Measurements from ENCODE around the gene KLHL6.

The KLHL6 gene

DNA sequence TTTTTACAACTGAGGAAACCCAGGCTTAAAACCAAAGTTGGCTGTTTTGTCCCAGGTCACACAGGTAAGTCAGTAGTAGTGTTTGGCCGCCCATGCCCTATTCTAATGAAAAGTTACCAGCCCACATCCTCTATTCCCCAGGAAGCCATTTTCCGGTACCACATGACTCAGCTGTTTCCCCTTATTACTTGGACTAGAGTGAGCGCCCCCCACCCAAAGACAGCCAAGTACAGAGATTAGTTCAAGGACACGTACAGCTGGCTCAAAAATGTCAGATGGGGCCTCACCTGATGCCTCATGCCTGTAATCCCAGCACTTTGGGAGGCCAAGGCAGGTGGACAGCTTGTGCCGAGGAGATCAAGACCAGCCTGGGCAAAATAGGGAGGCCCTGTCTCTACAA lies 8.5 kb upstream of the KLHL6 start:
- DNase-seq = no peak

DNA sequence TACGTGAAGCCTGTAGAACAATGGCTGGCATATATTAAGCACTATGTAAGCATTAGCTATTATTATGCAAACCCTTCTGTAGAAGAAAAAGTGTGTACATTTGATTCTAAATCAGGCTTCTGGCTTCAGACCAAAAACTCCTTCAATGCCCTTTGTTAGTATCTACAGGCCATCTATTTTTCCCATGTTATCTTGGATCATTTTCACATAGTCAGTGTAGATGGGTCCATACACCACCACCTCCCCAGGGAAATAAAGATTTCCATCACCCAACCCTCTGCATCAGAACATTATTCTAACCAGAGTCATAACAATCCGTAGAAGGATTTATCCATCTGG lies 8.0 kb upstream of the KLHL6 start:
- no peak for DNase-seq

DNA sequence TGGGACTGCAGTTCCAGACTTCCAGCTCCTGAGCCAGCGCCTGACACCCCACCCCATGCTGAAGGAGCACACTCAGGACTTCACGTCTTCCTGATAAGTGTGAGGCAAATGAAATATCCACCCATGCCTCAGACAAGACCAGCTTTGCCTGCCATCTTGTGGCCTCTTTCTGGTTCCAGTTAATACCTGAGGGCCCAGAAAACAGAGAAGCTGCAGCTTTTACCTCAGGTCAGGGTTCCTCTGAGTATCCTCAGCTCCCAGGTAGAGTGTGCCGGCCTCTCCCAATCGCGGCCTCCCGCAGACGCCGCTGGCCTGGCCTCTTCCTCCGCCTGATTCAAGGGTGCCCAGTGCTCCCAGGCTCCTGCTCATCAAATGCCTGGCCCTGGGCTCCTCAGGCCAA lies 5.1 kb upstream of the KLHL6 start:
- no peak for DNase-seq

DNA sequence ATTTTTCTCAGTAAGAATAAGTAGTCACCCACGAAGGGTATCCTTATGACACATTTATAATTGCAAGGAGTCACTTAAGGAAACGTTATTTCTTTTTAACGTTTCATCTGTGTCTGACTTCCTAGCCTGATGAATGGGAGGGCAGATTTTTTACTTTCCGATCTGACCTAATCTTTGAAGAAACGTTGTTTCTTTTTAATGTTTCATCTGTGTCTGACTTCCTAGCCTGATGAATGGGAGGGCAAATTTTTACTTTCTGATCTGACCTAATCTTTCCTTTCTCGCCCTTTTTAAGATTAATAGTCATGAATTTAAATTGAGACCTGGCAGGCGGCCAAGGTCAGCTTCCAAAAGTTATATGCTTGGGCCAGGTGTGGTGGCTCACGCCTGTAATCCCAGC lies 3.0 kb upstream of the KLHL6 start:
- no peak for DNase-seq

DNA sequence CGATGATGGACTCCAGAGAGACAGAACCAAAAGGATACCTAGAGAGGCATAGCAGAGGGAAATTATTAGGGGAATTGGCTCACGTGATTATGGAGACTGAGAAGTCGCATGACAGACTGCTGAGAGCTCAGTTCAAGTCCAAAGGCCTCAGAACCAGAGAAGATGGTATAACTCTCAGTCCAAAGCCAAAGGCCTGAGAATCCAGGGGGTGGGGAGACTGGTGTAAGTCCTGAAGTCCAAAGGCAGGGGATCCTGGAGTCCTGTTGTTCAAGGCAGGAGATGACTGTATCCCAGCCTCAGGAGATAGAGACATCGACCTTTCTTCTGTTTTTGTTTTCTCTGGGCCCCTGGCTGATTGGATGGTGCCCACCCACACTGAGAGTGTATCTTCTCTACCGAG lies 1.2 kb upstream of the KLHL6 start:
- no peak for DNase-seq

DNA sequence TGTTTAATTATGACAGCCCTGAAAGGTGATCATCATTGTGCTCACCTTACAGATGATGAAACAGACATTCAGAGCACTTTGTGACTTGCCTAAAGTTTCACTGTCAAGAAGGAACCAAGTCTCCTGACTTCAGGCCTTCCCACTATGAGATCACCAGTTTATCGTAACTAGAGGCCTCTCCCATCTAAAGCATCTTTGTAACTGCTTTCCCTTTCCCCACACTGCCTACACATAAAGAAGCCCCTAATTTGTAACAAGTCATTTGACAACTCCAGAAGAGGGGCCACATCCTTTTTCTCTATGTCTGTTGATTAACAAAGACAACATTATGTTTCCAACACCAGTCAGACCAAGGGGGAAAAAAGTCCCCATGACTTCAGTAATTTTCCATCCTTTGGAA lies 1.1 kb downstream of the KLHL6 start:
- no peak for DNase-seq

DNA sequence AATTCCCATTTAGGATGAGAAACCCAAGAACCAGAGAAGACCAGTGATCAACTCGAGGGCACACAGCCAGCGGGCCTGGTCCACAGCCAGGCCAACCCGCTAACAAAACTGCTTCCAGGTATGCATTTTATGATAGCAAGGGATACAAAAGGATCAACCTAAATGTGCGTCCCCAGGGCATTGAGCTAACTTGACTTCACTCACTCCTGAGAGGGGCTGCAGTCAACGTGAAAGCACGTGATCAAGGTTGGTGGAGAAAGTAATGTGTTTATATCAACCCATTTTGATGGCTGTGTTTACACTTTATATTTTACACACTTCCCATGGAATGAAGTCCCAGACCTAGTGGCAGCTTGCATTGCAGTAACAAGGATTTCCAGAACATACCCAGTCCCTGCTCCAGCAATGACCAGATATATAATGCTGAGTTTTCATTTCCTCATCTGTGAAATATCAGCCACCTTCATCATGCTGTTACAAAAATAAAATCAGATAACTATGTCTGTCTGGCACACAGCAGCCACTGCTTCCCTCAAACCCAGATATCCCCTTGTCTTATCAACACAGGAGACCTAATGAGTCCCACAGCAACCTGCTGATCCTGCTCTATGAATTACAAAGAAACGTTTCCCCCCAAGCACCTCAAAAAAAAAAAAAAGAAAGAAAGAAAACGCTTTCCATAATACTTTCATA lies 2.0 kb downstream of the KLHL6 start:
- DNase-seq = no peak

DNA sequence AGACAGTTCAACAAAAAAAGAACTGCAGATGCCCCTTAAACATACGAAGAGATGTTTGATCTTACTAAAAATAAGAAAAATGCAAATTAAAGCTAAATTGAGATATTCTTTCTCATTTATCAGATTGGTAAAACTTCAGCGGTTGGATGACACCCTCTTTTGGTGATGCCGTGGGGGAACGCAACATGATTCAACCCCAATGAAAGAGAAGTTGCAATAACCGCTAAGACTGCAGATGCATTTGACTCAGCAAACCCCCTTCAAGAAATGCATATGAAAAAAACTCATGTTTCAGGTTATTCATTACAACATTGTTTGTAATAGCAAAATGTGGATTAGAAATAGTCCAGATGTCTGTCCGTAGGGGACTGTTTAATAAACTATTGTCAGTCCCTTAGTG lies 3.6 kb downstream of the KLHL6 start:
- peak; percentile 60 to 67 for DNase-seq

DNA sequence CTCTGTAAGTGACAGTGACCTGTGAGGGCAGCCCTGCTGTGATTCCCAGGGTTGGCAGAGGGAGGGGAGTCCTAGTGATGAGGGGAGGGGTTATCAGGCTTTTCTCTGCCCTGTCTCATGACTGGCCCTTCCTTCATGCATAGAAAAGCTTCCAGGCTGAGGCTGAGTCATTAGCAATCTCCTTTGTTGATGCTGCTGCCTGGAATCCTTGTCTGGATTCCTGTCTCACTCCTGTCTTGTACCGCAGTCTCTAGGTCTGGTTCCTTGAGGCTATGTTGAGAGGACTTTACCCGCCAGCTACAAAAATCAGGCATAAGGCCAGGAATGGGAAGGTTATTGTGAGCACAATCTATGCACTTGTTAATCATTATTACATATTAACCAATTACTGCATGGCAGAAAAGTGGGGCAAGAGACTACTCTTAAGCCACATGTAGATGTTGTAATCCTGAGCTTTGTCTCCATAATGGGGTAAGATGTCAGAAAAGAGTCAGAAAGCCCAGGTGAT lies 7.2 kb downstream of the KLHL6 start:
- DNase-seq = no peak

DNA sequence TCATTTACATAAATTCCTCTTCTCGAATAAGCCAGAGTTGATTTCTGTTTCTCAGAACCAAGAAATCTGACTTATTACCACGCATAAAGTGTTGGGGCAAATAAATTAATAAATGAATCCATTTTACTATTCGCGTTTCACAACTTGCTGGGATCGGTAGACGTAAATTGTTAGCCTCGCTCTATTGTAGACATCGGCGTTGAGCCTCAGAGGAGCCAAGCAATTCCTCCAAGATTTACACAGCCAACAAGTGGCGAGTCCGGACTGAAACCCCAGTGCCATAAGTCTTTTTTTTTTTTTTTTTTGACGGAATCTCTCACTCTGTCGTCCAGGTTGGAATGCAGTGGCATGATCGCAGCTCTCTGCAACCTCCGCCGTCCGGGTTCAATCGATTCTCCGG lies 8.9 kb downstream of the KLHL6 start:
- no peak for DNase-seq

DNA sequence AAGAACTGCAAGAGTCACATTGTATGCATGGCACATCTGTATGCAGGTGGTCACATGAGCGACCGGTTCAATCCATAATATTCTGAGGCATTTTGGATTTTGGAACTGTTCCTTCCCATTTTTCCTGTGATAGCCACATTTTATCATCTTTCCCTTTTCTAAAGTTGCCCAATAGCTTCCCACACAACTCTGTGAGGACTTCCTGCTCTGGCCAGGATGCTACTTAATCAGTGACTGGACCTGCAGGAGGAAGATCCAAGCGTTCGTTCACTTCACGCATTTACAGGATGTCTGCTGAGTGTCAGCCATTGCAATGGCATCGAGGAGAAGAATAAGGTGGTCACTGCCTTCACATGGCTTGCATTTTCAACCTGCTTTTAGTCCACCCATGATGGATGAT lies 9.8 kb downstream of the KLHL6 start:
- no peak for DNase-seq

DNA sequence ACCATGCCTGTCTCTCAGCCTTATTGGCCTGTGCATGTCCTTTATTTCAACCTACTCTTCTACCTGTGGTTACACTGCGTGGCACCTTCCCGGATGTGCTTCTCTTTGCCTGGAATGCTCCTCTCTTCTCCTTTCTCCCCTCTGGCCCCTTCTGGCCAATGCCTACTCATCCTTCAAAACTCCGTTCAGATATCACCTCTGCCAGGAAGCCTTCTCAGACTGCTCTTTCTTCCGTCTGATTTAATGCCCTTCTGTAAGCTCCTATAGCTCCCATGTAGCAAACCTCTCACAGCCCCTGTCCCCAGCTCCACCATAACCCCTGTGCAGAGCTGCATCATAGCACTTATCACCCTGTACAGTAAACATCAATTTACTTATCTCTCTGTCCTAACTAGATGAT lies 13.2 kb downstream of the KLHL6 start:
- DNase-seq = no peak

DNA sequence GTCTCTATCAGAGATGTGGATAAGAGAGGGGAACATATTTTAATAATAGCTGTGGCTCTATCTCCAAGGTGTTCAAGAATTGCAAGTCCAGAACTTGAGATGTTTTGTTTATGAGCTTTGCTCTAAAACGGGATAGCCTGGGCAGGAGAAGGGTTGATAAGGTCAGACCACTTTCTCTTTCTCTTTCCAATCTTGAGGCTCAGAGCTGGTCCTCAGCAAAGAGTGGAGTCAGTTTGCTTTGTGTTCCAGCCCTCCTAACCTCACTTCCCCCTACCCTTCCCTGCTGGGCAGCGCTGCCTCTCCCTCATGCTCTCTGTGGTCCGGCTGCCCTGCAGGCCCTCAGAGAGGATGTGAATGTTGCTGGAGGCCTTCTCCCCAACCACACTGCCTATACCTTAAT lies 13.8 kb downstream of the KLHL6 start:
- DNase-seq = no peak

DNA sequence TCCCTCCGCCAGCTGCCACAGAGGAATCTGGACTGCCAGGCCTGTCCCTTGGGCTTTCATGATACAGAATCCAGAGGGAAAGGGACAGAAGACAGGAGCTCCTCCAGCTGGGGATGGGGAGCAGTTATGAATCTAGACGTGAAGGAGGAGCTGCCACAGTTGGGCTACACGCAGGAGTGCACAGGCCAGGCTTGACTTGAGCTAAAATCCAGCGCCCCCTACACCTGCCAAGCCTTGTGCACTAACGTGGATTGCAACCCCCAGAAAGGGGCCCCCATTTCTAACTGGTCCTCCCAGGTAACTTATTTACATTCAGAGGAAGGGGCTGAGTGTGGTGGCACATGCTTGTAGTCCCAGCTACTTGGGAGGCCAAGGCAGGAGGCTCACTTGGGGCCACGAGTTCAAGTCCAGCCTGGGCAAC lies 14.3 kb downstream of the KLHL6 start:
- DNase-seq = no peak

DNA sequence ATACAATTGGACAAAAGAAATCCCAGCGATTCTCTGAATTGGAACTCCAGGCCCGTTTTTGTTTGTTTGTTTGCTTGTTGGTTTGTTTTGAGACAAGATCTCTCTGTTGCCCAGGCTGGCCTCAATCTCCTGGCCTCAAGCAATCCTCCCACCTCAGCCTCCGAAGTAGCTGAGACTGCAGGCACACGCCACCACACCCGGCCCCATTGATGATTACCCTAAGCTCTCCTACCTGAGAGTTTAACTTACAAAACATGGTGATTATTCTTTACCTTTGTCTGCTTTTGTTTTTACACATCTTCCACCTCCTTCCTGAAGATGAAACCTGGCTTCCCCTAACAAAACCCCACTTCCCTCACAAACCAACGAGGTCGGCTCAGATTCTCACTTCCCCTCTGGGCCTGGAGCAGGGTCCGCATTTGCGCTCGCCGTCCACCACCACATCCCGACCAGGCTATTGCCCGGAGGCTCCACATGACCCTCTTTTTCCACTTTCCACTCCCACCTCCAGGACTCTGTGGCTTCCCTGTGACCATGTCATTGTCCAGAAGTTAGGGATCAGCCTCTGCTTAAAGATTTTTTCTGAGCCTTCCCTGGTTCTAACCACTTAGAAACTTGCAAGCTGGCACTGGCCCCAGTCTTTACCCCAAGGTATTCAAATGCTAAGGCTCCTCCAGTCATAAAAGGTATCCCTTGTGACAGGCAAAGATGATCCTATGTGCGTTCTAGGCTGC lies 14.8 kb downstream of the KLHL6 start:
- DNase-seq = no peak

DNA sequence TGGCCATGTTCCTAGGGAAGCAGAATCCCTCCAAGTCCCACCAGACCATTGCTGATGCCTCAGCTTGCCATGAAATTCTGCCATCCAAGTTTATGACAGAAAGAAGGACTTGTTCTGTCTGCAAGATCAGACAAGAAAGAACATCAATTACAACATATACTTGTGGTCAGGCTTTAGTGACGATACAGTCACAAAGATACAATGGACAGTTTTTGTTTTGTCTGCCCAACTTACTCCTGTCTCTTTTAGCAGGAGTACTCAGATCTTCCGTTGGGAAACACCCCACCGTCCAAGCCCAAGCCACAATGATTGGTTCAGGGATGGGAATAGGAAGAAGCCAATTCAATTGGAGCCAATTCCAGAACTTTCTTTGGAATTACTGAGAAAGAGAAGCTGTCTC lies 15.7 kb downstream of the KLHL6 start:
- DNase-seq = no peak

DNA sequence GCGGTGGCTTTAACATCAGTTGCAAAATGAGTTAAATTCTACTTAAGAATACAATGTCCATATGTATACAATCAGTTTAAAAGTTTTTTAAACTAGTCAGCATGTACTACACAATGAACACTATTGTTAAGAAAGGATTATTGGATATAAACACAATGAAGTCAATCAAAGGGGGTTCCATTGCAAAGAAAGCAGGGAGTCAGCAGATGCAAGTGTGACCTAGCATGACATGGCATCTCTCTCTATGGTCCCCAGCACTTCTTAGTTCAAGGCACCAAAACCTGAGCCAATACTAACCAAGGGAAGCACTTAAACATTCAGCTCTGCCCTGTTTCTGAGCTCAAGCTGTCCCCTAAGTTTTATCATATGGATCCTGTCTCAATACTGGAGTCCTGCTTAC lies 17.0 kb downstream of the KLHL6 start:
- DNase-seq = no peak

DNA sequence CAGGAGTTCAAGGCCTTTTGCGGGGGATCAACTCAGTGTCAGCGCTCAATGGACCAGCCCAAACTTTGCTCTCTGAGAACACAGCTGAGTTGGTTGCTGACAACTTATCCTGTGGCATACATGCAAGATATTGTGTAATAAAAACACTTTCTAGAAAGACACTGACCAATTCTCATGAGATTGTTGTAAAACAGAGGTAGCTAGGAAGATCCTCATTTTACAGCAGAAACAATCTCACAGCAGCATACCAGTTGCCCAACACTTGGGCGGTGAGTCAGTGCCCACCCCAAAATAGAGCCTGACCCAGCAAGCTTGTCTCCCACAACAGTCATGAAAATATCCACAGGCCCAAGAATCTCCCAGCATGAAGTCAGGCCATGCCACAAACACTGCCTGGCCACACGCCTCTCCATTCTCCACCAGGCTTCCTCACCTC lies 18.2 kb downstream of the KLHL6 start:
- no peak for DNase-seq

DNA sequence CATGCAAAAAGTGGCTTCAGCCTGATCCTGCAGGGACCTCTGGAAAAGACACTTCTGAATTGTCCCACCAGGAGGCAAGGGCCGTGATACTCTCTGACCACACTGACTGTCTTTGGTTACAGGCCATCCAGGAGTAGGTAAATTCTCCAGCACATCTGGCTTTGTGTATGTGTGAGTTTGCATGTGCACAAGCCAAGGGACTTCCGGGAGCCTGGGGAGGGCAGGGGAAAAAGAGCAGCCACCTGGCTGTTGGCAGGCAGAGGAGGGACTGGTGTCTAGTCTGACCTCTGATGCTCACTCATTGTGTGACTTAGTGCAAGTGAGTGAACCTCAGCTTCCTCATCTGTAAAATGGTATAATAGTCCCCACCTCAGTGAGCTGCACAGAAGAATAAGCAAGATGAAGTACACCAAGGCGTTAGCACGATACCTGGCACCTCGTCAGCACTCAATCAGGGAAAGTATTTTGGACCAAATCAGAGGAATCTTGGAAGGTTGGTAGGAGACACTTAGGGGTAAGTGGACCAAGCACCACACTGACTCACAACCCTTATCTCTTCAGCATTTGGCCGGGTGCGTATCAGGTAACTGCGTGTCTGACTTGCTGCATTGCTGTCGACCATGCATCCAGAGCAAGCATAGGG lies 19.1 kb downstream of the KLHL6 start:
- DNase-seq = no peak

DNA sequence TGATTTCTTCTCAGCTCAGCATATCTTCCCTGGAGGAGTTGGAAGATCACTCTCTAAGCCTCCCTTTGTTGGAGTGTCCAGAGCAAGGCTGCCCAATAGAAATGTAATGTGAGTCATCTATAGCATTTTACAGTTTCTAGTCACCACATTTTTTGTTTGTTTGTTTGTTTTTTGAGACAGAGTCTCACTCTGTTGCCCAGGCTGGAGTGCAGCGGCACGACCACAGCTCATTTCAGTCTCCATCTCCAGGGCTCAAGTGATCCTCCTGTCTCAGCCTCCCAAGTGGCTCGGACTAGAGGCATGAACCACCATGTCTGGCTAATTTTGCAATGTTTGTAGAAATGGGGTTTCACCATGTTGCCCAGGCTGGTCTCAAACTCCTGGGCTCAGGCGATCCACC lies 21.3 kb downstream of the KLHL6 start:
- no peak for DNase-seq

DNA sequence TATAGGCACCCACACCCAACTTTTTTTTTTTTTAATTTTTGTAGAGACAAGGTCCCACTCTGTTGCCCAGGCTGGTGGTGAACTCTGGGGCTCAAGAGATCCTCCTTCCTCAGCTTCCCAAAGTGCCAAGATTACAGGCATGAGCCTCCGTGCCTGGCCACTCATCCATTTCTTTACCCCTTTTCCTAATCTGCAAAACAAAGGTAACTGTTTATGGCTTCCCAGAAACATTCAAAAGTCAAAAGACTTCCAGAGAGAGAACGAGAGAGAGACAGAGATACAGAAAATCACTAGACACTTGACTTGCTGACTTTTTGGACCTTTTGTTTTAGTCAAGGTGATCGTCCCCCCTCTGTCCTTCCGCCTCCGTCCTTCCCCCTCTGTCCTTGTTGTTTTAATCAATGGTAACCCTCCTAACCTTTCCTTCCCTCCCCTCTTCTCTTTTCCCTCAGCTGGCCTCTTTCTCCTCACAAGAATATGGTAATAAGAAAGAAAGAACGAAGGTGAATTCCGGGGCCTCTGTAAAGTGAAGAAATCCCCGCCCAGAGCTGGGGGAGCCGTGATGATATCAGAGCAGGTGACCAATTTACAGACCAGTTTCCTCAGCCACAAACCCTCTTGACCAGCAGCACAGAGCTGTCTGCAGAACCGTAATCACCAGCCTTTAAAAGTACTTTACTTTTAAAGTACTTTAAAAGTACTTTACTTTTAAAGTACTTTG lies 21.9 kb downstream of the KLHL6 start:
- no peak for DNase-seq

DNA sequence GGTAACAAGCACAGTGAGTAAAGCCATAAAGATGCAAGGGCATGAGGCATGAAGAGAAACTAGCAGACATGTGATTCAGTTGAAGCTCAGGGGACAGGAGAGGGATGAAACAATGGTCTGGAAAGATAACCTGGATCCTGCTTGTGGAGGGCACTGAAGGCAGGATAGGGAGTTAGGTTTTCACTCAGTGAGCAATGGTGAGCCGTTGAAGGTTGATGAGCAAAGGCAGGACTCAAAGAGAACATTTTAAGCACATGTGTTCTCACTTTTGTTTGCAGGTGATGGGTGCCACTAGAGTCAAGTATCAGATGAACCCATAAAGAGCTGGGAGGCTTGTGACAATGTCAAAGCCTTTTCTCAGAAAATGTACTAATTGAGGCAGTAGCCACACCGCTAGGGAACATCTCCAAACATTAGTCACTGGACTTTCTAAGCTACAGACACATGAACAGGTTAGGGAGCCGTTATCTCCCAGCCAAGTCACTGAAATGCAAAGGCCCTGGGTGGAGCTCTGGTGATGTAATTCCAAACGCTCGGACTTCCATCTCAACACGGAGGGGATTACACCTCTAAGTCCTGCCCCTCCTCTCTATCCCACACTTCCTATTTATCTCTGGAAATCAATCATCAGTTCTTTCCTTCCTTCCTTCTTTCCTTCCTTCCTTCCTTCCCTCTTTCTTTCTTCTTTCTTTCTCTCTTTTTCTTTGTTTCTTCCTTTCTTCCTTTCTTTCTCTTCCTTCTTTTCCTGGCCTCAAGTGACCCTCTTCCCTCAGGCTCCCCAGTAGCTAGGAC lies 22.7 kb downstream of the KLHL6 start:
- DNase-seq = no peak

DNA sequence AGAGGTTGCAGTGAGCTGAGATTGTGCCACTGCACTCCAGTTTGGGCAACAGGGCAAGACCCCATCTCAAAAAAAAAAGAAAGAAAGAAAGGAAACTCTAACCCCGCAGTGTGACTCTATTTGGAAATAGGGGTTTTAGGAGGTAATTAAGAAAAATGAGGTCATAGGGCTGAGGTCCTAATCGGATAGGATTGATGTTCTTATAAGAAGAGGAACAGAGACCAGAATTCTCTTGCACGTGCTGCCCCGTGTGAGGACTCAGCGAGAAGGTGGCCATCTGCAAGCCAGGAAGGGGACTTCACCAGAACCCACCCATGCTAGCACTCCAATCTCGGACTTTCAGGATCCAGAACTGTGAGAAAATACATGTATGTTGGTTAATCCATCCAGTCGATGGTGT lies 25.8 kb downstream of the KLHL6 start:
- no peak for DNase-seq

Data from activated T-cell treated with anti-CD3 and anti-CD28 coated beads, Interleukin-2, amount 50 U/mL, for 48 hours (primary cell).